GM18498 (cell line): ENCODE measurements around the gene ZBTB24.

Experiments used
- ATAC-seq: cut with Tn5 transposase; IDR thresholded peaks from one replicate; pipeline ENCODE4 v1.9.1; 2021; ENCODE audit warnings: mild to moderate bottlenecking, moderate library complexity; ENCODE audit not compliant: unreplicated experiment

The ZBTB24 gene

DNA sequence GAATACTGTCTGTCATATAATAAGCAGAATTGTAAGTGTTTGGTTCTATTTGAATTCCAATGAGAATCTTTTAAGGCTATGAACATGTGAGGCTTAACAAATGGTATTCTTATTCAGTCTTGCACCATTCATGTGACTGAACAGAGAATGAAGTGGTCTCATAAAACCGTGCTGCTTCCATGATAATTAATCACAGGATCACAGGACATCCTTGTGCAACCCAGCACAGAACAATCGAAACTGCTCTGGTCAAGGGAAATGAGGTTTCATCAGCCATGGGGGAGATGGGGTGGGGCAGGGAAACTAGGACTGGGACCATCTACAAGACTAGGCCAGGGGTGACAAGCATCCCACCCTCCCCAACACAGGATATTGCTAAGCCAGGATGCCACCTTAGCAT is 48.6 kb downstream of the ZBTB24 start:
- no peak for ATAC-seq

- no peak for ATAC-seq
These were observed 53.5 kb downstream of the ZBTB24 start for GRCh38 chr6:109429496-109429895.

GRCh38 chr6:109428889-109429477 is 54.0 kb downstream of the ZBTB24 start:
- ATAC-seq, result no peak

- ATAC-seq, result no peak
These were observed 58.1 kb downstream of the ZBTB24 start for GRCh38 chr6:109424946-109425345.

DNA sequence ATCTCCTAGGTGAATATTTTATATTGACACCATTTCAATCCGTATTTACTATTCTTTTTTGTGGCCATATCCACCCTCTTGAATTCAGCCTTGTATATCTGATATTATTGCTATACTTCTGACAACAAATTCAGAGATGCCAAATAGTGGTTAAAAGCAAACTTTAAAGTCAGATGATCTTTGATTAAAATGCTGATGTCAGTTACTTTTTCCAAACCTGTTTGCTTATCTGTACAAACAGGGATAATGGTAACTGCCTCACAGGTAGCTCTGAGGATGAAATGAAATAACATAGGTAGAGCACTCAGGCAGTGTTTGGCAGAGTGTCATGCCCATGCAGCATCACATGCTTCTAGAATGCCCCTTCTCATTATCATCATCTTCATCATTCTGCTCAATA is 61.8 kb downstream of the ZBTB24 start:
- no peak for ATAC-seq

DNA sequence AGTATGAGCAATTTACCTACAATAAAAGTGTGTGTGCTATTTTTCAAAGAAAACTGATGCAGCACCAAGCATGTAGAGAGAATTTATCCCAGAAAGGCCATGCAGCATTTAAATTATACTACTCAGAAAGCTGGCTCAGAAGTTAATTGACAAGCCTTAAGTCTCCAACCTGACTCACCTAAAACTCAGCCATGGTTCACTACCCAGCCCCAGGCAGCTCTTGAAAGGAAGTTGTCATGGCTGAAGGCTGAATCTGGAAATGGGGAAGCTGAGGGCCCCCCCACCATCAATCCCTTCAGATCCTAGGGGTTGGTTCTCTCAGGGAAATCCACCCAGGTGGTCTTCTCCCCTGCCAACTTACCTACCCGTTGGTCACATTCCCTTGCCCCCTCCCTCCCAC is 62.3 kb downstream of the ZBTB24 start:
- ATAC-seq, result no peak

- ATAC-seq, result no peak
These were observed 65.4 kb downstream of the ZBTB24 start for GRCh38 chr6:109417646-109418045.
